ENCODE results near the gene PAPOLB.

DNA sequence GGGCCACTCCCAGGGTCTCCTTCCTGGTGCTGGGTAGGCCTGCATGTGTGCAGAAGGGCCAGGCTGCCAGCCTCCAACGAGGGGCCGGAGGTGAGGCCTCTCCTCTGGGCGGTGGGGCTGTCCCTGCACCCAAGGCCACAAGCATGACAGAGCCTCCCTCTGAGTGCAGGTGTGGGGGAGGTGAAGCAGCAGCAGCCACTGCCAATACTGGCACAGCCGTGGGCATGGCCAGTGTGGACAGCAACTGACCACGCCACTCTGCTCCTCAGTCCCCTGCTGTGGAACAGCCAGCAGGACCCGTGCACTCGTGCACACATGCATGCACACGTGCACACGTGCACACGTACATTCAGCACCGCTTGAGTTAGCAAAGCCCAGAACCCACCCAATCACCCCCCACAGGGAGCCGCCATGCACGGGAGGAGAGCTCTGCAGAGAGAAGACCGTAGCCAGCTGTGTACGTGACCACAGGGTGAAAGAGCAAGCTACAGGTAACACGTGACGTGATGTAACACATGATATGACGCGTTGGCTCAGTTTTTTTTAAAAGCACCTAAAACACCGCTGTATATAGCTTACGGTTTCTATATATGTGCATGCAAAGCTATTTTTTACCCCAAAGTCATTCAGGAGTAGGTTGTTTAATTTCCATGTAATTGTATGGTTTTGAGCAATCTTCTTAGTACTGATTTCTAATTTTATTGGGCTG is 23.1 kb downstream of the PAPOLB start:
- TF ChIP-seq FOXM1 (IDR thresholded peaks at IDR 0.05; ENCODE audit: borderline replicate concordance) (no peak), SP1 (IDR thresholded peaks at IDR 0.05) (no peak)
